ENCODE data around the gene CFAP61.
"Not testable (repeated sequence)": the region's sequence is repeated elsewhere in the genome, so short reads cannot be mapped to it uniquely, and the experiment has no call there.

Gene CFAP61

DNA sequence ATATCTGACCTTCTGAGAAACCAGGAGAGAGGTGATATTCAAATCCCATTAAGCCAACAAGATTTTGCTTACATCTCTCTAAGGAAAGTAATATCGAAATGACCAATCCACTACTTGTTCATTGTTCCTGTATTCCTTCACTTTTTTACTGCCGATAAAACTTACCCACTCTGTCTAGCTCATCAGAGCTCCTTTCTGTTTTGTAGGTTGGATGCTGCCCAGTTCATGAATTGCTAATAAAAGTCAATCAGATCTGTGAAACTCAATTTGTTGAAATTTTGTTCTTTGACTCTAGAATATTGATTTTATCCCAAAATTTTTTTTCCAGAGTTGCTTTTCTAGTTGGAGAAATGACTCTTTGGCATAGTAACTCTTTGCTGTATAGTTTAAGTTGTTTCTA, 166.7 kb downstream of the CFAP61 start:
- in situ Hi-C loops (cut with MboI; ENCODE audit: low pct_unique_long_range_greater_than_20kb, low sequenced_read_pairs), result no loop called here
- no peak for DNase-seq

DNA sequence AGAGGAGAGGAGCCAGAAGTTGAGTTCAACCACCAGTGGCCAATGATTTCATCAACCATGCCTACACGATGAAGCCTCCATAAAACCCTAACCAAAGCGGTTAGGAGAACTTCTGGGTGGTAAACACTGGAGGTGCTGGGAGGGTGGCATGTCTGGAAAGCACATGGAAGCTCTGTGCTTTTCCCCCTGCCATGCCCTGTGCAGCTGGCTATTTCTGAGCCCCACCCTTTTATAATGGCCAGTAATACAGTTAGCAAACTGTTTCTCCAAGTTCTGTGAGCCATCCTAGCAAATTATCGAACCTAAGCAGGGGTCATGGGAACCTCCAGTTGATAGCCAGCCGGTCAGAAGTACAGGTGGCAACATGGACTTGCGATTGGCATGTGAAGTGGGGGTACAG, 167.8 kb downstream of the CFAP61 start:
- DNase-seq, result no peak
- in situ Hi-C loops (cut with MboI; ENCODE audit: low pct_unique_long_range_greater_than_20kb, low sequenced_read_pairs), result no loop called here

GRCh38 chr20:20223981-20224380, 171.6 kb downstream of the CFAP61 start:
- no peak for DNase-seq
- in situ Hi-C loops (cut with MboI; ENCODE audit: low pct_unique_long_range_greater_than_20kb, low sequenced_read_pairs), result no loop called here

DNA sequence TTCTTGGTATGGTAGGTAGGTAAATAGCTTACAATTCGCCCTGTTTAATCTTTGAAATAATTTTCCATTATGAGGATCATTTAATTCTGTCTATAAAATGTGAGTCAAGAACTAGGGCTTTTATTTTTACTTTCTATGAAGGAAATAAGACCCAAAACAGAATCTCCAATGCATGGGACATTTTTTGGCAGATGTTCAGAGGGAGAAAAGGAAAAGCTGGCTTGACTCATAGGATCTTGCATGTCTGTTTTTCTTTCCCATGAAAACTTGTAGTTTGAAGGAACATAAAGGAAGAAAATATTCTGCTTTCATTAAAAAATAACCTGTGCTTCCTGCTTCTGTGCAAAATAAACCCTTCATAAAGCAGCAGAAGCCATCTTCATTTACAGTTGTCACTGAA, 172.5 kb downstream of the CFAP61 start:
- in situ Hi-C loops (cut with MboI; ENCODE audit: low pct_unique_long_range_greater_than_20kb, low sequenced_read_pairs), result no loop called here
- no peak for DNase-seq

GRCh38 chr20:20225325-20226043, 173.2 kb downstream of the CFAP61 start:
- in situ Hi-C loops (cut with MboI; ENCODE audit: low pct_unique_long_range_greater_than_20kb, low sequenced_read_pairs), result no loop called here

GRCh38 chr20:20226554-20226953, 174.2 kb downstream of the CFAP61 start:
- DNase-seq, result no peak
- in situ Hi-C loops (cut with MboI; ENCODE audit: low pct_unique_long_range_greater_than_20kb, low sequenced_read_pairs), result no loop called here

More at GRCh38 chr20:20225325-20226043, 173.2 kb downstream of the CFAP61 start:
- no peak for DNase-seq

DNA sequence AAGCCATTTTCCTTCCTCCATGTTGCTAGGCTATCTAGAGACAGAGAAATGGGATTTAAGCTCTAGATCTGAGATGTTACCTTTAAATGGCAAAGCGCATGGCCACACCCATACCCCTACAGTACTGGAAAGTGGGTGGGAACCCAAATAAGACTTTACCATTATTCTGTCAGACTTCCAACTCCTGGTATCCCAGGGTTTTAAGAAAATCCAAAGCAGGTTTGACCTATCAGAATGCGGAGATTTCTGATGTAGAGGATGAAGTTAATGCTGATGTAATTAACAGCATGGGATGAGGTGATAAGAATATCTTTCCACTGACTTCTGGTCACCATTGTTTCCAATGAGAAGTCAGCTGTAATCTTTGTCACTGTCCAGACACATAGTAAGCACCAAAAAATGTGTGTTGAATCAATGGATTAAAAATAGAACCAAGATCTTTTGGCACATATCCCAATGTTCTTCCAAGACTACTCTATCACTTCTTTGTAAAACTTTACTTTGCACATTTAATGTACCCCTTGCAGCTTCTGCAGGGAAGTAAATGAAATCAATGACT, 174.8 kb downstream of the CFAP61 start:
- in situ Hi-C loops (cut with MboI; ENCODE audit: low pct_unique_long_range_greater_than_20kb, low sequenced_read_pairs), result no loop called here
- DNase-seq, result no peak

- in situ Hi-C loops (cut with MboI; ENCODE audit: low pct_unique_long_range_greater_than_20kb, low sequenced_read_pairs), result no loop called here
- DNase-seq, result no peak
Observed at GRCh38 chr20:20228351-20228750, 176.0 kb downstream of the CFAP61 start.

- DNase-seq, result no peak
- in situ Hi-C loops (cut with MboI; ENCODE audit: low pct_unique_long_range_greater_than_20kb, low sequenced_read_pairs), result no loop called here
Observed at GRCh38 chr20:20229595-20229994, 177.3 kb downstream of the CFAP61 start.

GRCh38 chr20:20230741-20231140, 178.4 kb downstream of the CFAP61 start:
- in situ Hi-C loops (cut with MboI; ENCODE audit: low pct_unique_long_range_greater_than_20kb, low sequenced_read_pairs), result no loop called here
- DNase-seq, result no peak

GRCh38 chr20:20231528-20232298, 179.4 kb downstream of the CFAP61 start:
- in situ Hi-C loops (cut with MboI; ENCODE audit: low pct_unique_long_range_greater_than_20kb, low sequenced_read_pairs), result no loop called here
- peak; percentile 12 for DNase-seq

DNA sequence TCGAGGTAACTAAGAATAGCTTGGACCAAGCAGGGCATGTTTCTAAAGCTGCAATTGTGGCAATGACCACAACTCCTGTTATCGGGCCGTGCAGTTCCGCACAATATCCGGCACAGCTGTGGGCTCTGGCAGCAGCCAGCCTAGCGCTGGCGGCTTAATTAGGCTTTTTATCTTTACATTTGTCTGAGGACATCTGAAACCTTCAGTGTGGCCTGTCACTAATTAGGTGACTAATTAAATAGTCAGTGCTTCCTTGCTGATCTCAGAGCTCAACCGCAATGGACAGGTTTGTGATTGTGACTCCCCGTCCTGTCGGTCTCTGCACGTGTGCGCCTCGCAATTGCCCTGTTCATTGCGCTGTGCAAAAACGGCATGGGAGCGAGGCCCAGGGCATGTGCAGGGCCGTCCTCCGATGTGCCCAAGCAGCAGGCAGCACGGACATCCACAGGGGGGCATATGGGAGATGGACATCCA, 180.7 kb downstream of the CFAP61 start:
- in situ Hi-C loops (cut with MboI; ENCODE audit: low pct_unique_long_range_greater_than_20kb, low sequenced_read_pairs), result no loop called here
- DNase-seq, result peak; percentile 97

DNA sequence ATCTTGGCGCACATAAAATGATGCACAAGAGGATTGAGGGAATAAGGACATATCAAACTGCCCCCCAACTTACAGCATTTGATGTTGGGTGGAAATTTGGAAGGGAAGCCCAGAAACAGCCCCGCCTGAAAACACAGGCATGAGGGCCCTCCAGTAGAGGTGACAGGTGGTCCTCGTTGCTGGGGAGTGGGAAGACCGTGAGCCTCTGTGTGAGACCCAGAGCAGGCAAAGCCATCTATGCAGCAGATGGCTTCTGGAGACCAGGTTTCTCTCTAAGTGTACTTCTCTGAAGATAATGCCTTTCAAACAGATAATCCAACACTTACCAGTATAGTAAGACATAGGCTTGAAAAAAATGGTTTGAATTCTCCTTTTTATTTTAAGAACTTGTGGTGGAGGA, 183.3 kb downstream of the CFAP61 start:
- in situ Hi-C loops (cut with MboI; ENCODE audit: low pct_unique_long_range_greater_than_20kb, low sequenced_read_pairs), result no loop called here
- DNase-seq, result no peak

DNA sequence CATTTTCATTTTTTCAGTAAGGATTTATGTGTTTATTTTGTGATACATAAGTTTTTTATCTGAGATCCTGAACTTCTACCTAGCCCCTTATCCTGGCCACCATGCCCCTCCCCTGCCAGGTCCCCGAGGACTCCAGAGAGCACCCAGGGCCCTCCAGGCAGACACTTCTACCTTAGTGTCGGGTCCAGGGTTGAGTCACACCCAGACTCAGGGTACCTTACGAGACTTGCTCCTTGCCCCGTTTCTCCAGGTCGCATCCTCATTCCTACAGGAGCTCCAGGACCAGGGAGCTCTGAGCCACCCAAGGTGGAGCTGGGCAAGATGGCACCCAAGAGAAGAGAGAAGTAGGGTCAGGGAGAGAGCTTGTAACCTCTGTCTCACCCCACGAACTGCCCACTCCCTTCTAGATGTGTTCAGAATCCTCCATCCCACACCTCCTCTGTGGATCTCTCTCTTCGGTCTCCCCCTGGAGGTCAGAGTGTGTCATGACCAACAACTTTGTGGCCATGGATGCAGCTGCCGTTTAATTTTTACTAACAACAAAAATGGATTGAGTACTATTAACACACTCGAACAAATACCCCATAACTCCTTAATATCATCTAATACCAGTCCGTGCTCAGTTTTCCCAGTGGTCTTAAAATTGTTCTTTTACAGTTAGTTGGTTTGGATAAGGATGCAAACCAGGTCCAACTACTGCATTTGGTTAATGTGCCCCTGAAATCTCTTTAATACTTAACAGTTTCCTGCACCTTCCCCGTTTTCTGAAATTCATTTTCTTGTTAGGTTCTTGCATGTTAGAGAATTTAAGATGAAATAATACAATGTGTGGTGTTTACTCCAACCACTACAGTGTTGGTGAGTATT, 185.0 kb downstream of the CFAP61 start:
- peak; percentile 62 for DNase-seq
- in situ Hi-C loops (cut with MboI; ENCODE audit: low pct_unique_long_range_greater_than_20kb, low sequenced_read_pairs), result no loop called here

GRCh38 chr20:20241976-20242375, 189.6 kb downstream of the CFAP61 start:
- in situ Hi-C loops (cut with MboI; ENCODE audit: low pct_unique_long_range_greater_than_20kb, low sequenced_read_pairs), result no loop called here
- DNase-seq, result no peak

GRCh38 chr20:20244384-20244783, 192.1 kb downstream of the CFAP61 start:
- in situ Hi-C loops (cut with MboI; ENCODE audit: low pct_unique_long_range_greater_than_20kb, low sequenced_read_pairs); DNase-seq: not testable (repeated sequence)

- in situ Hi-C loops (cut with MboI; ENCODE audit: low pct_unique_long_range_greater_than_20kb, low sequenced_read_pairs), result no loop called here
Observed at GRCh38 chr20:20246996-20247633, 194.8 kb downstream of the CFAP61 start.

GRCh38 chr20:20248620-20249200, 196.4 kb downstream of the CFAP61 start:
- DNase-seq, result no peak
- in situ Hi-C loops (cut with MboI; ENCODE audit: low pct_unique_long_range_greater_than_20kb, low sequenced_read_pairs), result no loop called here

More at GRCh38 chr20:20246996-20247633, 194.8 kb downstream of the CFAP61 start:
- no peak for DNase-seq
